Measurements from ENCODE around the gene GUCY1A2.

GRCh38 chr11:106990331-106990730, 27.9 kb downstream of the GUCY1A2 start:
- no peak for TF ChIP-seq POLR2A (IDR thresholded peaks at IDR 0.05)
- TF ChIP-seq, protein P1, sequence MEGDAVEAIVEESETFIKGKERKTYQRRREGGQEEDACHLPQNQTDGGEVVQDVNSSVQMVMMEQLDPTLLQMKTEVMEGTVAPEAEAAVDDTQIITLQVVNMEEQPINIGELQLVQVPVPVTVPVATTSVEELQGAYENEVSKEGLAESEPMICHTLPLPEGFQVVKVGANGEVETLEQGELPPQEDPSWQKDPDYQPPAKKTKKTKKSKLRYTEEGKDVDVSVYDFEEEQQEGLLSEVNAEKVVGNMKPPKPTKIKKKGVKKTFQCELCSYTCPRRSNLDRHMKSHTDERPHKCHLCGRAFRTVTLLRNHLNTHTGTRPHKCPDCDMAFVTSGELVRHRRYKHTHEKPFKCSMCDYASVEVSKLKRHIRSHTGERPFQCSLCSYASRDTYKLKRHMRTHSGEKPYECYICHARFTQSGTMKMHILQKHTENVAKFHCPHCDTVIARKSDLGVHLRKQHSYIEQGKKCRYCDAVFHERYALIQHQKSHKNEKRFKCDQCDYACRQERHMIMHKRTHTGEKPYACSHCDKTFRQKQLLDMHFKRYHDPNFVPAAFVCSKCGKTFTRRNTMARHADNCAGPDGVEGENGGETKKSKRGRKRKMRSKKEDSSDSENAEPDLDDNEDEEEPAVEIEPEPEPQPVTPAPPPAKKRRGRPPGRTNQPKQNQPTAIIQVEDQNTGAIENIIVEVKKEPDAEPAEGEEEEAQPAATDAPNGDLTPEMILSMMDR (IDR thresholded peaks at IDR 0.05) = no peak
